ENCODE results near the gene LRRC28. TPM values are rescaled to one million over a fixed set of nuclear protein-coding genes. Genes with fewer than 3 reads are reported as not detected.

The LRRC28 gene
- total and polyA plus RNA-seq, 9 of the 15 experiments (the other 6 are each of a cell fraction or from before 2014, with no cell fraction given) = 5.5 to 17.4 (median 7.9) TPM

DNA sequence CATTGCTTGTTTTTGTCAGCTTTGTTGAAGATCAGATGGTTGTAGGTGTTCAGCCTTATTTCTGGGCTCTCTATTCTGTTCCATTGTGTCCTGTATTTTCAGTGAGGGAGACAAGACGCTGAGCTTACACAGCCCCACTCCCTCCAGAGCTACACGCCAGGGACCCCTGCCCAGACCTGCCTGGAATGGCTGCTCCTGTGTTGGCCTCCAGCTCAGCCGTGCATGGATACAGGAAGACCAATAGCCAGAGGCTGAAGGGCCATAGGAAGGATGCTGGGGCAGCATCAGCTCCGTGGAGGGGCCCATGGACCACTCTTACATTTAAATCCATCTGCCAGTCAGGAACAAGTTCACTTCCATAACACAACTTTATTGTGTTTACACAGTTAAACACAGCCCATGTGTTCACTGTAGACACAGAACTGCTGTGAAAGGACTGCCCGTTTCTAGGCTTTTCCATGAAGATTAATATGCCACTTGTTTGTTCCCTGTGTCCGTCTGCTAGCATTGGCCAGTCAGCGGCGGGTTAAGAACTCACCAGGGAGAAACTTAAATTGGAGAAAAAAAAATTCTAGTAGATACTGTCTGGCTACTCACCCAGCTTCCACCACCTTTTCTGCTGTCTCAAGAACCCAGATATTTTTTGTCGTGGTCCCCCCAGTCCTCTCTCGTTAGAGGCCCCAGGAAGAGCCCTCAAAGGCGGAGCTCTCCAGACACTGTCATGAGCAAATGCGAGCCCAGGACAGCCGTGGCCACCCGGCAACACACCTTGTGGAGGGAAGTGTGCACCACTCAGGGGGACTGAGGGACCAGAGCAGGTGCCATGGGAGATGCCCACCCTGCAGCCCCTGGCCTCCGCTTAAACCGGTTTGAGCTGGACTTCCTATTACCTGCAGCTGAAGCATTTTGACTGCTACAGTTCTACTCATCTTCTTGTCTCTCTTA, 172.2 kb downstream of the LRRC28 start (continued):
- TF ChIP-seq HDAC8 (tag; IDR thresholded peaks at IDR 0.05) = no peak
- no peak for TF ChIP-seq TEAD1 (CRISPR knock-in tag; IDR thresholded peaks at IDR 0.05)
- no peak for TF ChIP-seq MAFK (IDR thresholded peaks at IDR 0.05; ENCODE audit: low read length)
- TF ChIP-seq SP2 (IDR thresholded peaks at IDR 0.05; ENCODE audit: extremely low read depth, low read depth, low read length, poor library complexity, severe bottlenecking) = no peak
- TF ChIP-seq RHOXF2B (CRISPR knock-in tag; conservative IDR thresholded peaks at IDR 0.05) = no peak
- no peak for TF ChIP-seq TSHZ1 (CRISPR knock-in tag; IDR thresholded peaks at IDR 0.05)
- TF ChIP-seq TAF7 (tag; IDR thresholded peaks at IDR 0.05) = no peak

Data from K562 (cell line).